IMR-90 (cell line): ENCODE results near the gene KCNMA1.

ENCODE experiments used
- CEBPB ChIP-seq: IDR thresholded peaks from 2 replicates; pipeline ENCODE4 v1.6.1; 2012; ENCODE audit warnings: low read depth, low read length, improper control_type of control experiment
- CTCF ChIP-seq: conservative IDR thresholded peaks from 2 replicates; pipeline ENCODE4 v1.5.1; 2012; ENCODE audit warnings: mild to moderate bottlenecking, low read depth, low read length, improper control_type of control experiment
- FOS ChIP-seq: fragments of 150-350 bp; IDR thresholded peaks from 2 replicates; pipeline ENCODE4 v1.6.1; 2016; ENCODE audit warnings: low read depth, low read length
- MAFK ChIP-seq: IDR thresholded peaks from 2 replicates; pipeline ENCODE4 v1.6.1; 2012; ENCODE audit warnings: low read depth, low read length, improper control_type of control experiment
- MAZ ChIP-seq: IDR thresholded peaks from 2 replicates; pipeline ENCODE4 v1.6.1; 2012; ENCODE audit warnings: low read depth, mild to moderate bottlenecking, low read length, improper control_type of control experiment, moderate library complexity, borderline replicate concordance
- MXI1 ChIP-seq: IDR thresholded peaks from 2 replicates; pipeline ENCODE4 v1.6.1; 2012; ENCODE audit warnings: low read depth, mild to moderate bottlenecking, low read length, moderate library complexity, borderline replicate concordance
- NFE2L2 ChIP-seq: fragments of 150-350 bp; IDR thresholded peaks from 2 replicates; pipeline ENCODE4 v1.6.1; 2016; ENCODE audit warnings: low read depth, mild to moderate bottlenecking, low read length
- POLR2A ChIP-seq: IDR thresholded peaks from 2 replicates; pipeline ENCODE4 v1.6.1; 2012; ENCODE audit warnings: mild to moderate bottlenecking, low read depth, low read length
- RAD21 ChIP-seq: IDR thresholded peaks from 2 replicates; pipeline ENCODE4 v1.6.1; 2012; ENCODE audit warnings: low read length, improper control_type of control experiment
- RCOR1 ChIP-seq: IDR thresholded peaks from 2 replicates; pipeline ENCODE4 v1.6.1; 2012; ENCODE audit warnings: mild to moderate bottlenecking, low read length, improper control_type of control experiment; ENCODE audit not compliant: insufficient replicate concordance
- RFX5 ChIP-seq: IDR thresholded peaks from 2 replicates; pipeline ENCODE4 v1.8.0; 2012; ENCODE audit warnings: low read depth, mild to moderate bottlenecking, low read length, moderate library complexity
- SMC3 ChIP-seq: fragments of 150-350 bp; IDR thresholded peaks from 2 replicates; pipeline ENCODE4 v1.6.1; 2016; ENCODE audit warnings: low read depth, mild to moderate bottlenecking, antibody characterized with exemption, low read length, moderate library complexity
- USF2 ChIP-seq: fragments of 150-350 bp; IDR thresholded peaks from 2 replicates; pipeline ENCODE4 v1.6.1; 2017; ENCODE audit warnings: mild to moderate bottlenecking, antibody characterized with exemption, low read length, low read depth

GRCh38 chr10:77531441-77532001 lies 106.1 kb downstream of the KCNMA1 start:
- no peak for TF ChIP-seq CTCF
- peak; percentile 93 for TF ChIP-seq NFE2L2
- no peak for TF ChIP-seq RFX5
- 0 out of 2 replicates have a peak, but pooled peaks have one; percentile 33 for TF ChIP-seq POLR2A
- peak; percentile 29 for TF ChIP-seq RAD21
- peak; percentile 86 for TF ChIP-seq MXI1
- peak; percentile 42; the same call in 1 of the 2 replicates for TF ChIP-seq USF2
- peak; percentile 13 for TF ChIP-seq RCOR1
- peak; percentile 34; the same call in 1 of the 2 replicates for TF ChIP-seq MAZ
- no peak for TF ChIP-seq CEBPB
- TF ChIP-seq FOS, result peak; percentile 86
- no peak; the same call in 1 of the 2 replicates for TF ChIP-seq MAFK
- TF ChIP-seq SMC3, result no peak; the same call in 1 of the 2 replicates
